Right hindlimb (tissue), 1 donor: Measurements from ENCODE around the gene DDX56.
"Not testable (repeated sequence)": the region's sequence is repeated elsewhere in the genome, so short reads cannot be mapped to it uniquely, and the experiment has no call there.

Experiments
- DNase-seq: peaks from one replicate; pipeline ENCODE4 v3.0.0-alpha.2; 2018

The DDX56 gene

GRCh38 chr7:44561962-44562621, 11.6 kb downstream of the DDX56 start:
- DNase-seq, result no peak

- DNase-seq, result no peak
Measured at GRCh38 chr7:44561481-44561880, 12.2 kb downstream of the DDX56 start.

- no peak for DNase-seq
Measured at GRCh38 chr7:44559485-44559884, 14.2 kb downstream of the DDX56 start.

- DNase-seq, result no peak
Measured at GRCh38 chr7:44557485-44557884, 16.2 kb downstream of the DDX56 start.

GRCh38 chr7:44555350-44555749, 18.4 kb downstream of the DDX56 start:
- DNase-seq, result no peak

GRCh38 chr7:44552473-44553005, 21.2 kb downstream of the DDX56 start:
- DNase-seq, result not testable (repeated sequence)

GRCh38 chr7:44549457-44549856, 24.3 kb downstream of the DDX56 start:
- no peak for DNase-seq

- DNase-seq, result no peak
Measured at GRCh38 chr7:44548893-44549292, 24.8 kb downstream of the DDX56 start.

GRCh38 chr7:44547536-44548231, 26.0 kb downstream of the DDX56 start:
- no peak for DNase-seq

GRCh38 chr7:44541876-44542610, 31.7 kb downstream of the DDX56 start:
- DNase-seq, result no peak

GRCh38 chr7:44541028-44541869, 32.5 kb downstream of the DDX56 start, which contains the start of gene NPC1L1:
TSS of gene NPC1L1 (minus strand) at chr7:44541330. CDS start at chr7:44541259, 71 bp downstream.
- DNase-seq, result no peak

GRCh38 chr7:44540592-44541027, 33.1 kb downstream of the DDX56 start:
- no peak for DNase-seq

GRCh38 chr7:44539669-44540506, 33.8 kb downstream of the DDX56 start:
- no peak for DNase-seq

- no peak for DNase-seq
Measured at GRCh38 chr7:44538798-44539668, 34.7 kb downstream of the DDX56 start.

- no peak for DNase-seq
Measured at GRCh38 chr7:44538093-44538797, 35.5 kb downstream of the DDX56 start.

GRCh38 chr7:44537442-44537841, 36.3 kb downstream of the DDX56 start:
- DNase-seq, result no peak

GRCh38 chr7:44536090-44536489, 37.6 kb downstream of the DDX56 start:
- DNase-seq, result no peak

GRCh38 chr7:44535348-44536064, 38.2 kb downstream of the DDX56 start:
- no peak for DNase-seq

GRCh38 chr7:44534501-44534900, 39.2 kb downstream of the DDX56 start:
- DNase-seq, result no peak
